HG03139 (cell line): Measurements from ENCODE around the gene RAP1GAP.
"Not testable (repeated sequence)": the region's sequence is repeated elsewhere in the genome, so short reads cannot be mapped to it uniquely, and the experiment has no call there.

Experiments used
- ATAC-seq: cut with Tn5 transposase; IDR thresholded peaks from one replicate; pipeline ENCODE4 v1.9.1; 2021; ENCODE audit not compliant: unreplicated experiment

RAP1GAP gene

DNA sequence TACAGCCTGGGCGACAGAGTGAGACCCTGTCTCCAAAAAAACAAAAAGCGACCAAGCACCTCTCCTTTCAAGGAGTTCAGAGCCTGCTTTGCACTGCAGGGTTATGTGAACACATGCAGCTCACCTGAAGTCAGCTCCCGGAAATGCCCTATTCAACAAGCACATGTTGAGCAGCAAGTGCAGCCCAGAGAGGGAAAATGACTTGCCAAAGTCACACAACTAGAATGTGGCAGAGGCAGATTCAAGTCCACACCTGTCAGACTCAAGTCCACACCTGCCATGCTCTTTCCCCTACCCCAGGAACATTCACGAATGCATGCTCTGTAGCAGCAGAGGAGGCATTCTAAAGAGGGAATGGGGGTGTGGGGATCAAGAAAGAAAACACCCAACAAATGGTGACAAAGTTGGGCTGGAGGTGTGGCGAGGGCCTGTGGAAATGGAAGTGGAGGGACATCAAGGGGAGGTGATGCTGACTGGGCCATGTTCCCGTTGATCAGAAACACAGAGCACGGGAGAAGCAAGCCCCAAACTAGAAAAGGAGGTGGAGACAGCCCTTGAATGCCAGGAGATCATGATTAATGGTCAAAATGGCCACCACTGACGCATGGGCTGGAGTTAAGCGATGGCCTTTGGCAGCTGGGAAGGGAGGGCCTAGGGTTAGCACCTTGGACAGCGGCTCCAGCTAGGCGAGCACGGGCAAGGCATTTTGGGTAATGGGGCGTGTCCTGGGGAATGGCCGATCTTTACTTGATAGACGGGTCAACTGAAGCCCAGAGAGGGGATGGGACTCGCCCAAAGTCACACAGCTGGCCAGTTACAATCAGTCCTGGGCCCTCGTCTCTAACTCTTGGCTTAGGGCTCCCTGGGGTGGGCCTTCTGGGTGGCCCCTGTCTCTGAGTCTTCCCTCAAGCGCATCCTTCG lies 21.5 kb downstream of the RAP1GAP start:
- no peak for ATAC-seq

DNA sequence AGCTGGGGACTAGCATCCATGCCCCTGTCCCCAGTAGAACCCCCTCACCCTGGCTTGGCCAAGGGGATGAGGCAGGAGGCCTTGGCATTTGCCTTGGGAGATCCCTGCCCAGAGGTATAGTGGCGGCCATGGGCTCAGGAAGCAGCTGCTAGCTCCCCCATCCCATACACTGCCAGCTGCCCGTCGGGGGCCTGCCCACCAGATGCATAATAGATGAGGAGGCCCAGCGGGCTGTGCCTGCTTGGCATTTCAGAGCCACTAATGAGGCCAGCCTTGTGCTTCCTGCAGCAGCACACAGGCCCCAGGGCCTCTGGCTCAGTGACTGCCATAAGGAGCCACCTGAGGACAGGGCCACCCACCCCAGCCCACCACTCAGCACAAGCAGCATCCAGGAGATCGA lies 23.6 kb downstream of the RAP1GAP start:
- ATAC-seq, result no peak

DNA sequence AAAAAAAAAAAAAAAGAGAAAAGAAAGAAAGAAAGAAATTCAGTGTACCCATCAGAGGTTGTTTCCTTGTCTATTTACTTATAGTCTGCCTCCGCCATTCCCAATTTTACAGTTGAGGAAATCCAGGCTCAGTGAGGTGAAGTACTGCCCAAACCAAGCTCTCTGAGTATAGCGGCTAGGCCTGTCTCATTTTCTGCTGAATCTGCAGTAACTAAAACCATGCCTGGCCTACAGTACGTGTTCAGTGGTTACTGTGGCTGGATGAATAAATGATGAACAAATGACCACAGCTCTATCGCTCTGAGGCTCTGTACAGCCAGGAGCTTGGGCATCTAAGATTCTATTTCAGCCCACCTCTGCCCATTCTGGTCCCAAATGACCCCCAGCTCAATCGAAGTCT lies 24.3 kb downstream of the RAP1GAP start:
- no peak for ATAC-seq

DNA sequence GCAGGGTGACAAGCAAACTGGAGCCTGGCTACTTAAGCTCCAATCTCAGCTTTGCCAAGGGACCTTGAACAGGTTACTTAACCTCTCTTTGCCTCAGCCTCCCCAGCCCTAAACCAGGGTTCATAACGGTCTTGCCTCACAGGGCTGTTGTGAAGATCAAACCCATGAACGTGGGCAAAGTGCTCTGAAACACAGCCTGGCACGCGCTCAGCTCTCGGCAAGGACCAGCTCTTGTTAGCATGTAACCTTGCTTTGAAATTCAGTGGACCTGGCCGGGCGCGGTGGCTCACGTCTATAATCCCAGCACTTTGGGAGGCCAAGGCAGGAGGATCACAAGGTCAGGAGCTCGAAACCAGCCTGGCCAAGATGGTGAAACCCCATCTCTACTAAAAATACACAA lies 24.8 kb downstream of the RAP1GAP start:
- ATAC-seq, result no peak

DNA sequence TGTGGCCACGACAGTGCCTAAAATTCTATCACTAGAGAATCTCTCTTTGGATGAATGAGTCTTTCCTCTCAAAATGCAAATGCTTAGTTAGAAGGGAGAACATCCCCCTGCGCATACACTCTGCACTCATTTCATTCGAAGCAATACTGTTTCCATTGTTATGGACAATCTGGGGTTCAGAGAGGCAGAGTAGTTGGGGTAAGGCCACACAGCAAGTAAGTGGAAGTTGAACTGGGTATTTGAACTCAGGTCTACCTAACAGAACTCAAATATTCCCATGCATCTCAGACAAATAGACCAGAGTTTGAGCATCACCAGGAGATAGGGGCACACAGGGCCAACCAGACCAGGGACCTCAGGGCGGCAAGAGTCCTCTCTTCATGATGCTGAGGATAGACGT lies 25.5 kb downstream of the RAP1GAP start:
- ATAC-seq, result no peak

DNA sequence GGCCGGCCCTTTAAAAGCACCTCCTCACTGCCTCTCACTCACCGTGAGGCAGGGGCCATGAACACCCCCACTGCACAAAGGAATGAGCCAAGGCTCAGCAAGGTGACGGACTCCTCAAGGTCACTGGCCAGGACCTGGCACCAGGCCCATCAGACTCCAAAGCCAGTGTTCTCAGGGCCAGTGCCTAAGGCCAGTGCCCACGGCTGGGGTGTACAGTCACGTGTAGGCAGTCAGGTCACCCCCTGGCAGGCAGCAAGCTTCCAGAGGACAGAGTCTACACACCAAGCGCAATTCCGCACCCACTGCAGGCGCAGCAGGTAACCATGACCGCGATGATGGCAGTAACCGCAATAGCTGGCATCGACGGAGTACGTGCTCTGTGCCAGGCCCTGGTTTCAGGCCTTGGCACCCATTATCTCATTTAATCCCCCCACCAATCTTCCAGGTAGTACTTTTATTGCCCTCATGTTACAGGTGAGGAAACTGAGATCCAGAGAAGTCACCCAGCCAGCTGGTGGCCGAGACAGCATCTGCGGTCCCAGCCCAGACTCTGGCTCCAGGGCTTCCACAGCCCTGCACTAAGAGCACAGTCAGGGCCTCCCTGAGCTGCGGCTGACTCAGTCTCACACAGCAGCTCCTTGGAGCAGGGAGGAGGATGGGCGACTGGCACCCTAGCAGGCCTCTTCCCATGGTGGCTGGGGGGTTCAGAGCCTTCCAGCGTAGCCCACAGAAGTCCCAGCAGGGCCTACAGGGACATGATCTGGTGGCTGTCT lies 27.0 kb downstream of the RAP1GAP start:
- no peak for ATAC-seq

DNA sequence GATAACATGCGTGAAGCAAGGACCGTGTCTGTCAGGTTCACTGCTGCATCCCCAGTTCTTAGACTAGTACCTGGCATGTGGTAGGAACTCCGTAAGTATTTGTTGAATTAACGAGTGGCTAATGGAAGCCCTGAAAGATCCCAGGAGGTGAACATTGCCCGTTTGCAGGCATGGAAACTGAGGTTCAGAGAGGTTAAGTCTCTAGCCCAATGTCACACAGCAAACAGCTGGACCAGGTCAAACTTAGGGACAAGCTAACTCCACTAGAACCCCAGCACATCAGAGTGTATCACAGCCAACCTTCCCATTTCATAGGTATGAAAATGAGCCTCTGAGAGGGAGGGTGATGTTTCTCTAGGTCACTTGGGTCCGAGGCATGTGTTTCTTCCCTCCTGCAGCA lies 27.6 kb downstream of the RAP1GAP start:
- ATAC-seq, result no peak

DNA sequence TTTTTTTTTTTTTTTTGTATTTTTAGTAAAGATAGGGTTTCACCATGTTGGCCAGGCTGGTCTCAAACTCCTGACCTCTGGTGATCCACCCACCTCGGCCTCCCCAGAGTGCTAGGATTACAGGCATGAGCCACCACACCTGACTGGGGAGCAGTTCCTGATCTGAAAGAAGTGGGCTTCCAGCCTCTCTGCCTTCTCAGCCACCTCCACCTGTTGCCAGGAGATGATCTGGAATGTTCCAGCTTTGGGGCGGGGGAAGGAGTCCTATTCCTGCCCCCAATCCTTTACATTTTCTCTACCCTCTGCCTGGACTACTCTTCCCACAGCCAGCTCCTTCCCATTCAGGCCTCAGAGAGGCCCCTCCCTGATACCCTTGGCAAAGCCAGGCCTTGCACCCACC lies 28.1 kb downstream of the RAP1GAP start:
- no peak for ATAC-seq

DNA sequence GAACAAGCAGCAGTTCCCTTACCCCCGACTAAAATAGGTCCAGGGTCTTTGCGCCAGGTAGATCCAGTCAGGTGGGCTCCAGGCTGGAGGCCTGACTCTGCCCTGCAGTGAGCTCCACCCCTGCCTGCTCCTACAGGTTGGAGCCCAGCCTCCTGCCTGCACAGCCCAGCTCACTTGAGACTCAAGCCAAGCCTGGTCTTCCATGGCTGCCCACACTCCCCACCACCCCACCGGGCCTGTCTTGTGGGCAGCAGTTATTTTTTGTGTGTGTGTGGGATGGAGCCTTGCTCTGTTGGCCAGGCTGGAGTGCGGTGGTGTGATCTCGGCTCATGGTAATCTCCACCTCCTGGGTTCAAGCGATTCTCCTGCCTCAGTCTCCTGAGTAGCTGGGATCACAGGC lies 28.5 kb downstream of the RAP1GAP start:
- no peak for ATAC-seq

DNA sequence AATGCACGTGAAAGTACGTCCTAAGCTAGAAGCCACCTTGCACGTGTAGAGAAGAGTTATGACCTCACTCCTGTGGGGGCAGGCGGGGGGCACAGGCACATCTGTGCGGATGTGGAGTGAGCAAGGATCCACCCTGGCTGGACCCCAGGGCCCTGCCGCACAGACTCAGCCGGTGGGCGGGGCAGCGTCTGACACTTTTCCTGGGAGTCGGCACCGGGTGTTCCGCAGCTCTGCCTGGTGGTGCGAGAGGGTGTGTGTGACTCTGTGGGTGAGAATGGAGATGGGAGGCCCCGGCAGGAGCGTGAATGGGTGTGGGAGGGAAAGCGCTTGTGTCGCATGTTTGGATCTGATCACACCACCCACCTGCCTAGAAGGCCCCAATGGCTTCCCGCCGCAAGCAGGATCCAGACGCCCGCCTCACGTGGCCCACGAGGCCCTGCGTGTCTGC lies 29.5 kb downstream of the RAP1GAP start:
- no peak for ATAC-seq

DNA sequence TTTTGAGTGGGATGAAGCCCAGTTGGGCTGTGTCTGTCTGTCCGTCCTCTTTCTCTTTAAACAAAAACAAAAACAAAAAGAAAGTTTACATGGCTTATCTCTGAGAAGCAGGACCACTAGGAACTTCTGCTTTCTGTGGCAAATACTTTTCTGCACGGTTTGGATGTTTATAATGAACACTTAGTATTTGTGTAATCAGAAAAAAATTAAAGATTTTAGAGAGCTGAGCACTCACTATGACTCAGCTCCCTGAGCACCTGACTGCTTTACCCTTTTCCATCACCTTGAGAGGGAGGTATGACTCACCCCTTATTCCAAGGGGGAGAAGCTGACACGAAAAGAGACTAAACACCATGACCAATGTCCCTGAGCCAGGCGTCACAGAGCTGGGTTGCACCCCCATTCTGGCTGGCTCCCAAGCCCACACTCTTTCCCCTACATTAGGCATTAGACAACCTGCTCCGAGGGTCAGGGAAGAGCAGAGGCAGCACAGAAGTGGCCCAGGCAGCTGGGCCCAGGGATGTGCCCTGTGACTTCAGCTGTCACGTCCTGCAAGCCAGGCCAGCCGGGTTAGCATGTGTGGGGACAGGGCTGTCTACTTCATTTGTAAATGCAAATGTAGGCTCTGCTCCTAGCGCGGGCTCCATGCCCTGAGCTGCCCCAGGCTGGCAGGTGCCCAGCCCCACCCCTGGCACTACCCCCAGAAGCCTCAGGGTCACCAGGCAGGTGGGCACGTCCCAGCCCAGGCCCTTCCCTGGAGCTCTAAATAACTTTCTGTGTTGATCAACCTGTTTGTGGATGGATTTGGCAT lies 30.4 kb downstream of the RAP1GAP start:
- ATAC-seq, result no peak

DNA sequence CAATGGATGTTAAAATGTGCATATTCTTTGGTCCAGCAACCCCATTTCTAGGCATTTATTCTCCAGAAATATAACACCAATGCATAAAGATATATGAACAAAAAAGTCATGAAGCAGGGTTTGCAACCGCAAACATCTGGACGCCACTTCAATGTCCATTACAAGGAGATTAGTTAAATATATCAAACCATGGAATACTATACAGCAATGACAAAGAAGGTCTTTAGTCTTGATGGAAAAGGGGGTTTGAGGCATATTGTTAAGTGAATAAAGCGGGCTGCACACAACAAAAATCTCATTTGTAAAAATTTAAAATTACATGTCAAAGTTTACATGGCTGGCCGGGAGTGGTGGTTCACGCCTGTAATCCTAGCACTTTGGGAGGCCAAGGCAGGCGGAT lies 31.6 kb downstream of the RAP1GAP start:
- no peak for ATAC-seq

DNA sequence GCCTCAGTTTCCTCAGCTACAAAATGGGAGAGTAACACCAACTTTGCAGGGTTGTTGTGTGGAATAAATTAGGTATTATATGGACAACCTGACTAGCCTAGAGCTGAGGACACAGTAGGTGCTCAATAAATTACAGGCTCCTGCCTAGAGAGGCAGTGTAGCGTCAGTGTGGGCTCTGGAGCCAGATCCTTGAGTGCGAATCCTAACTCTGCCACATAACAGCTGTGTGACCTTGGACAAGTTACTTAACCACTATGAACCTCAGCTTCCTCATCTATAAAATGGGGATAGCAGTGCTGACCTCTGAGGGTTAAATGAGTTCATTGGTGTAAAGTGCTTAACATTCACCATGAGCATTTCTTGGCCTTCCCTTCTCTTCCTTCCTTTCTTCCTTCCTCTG lies 33.1 kb downstream of the RAP1GAP start:
- no peak for ATAC-seq

DNA sequence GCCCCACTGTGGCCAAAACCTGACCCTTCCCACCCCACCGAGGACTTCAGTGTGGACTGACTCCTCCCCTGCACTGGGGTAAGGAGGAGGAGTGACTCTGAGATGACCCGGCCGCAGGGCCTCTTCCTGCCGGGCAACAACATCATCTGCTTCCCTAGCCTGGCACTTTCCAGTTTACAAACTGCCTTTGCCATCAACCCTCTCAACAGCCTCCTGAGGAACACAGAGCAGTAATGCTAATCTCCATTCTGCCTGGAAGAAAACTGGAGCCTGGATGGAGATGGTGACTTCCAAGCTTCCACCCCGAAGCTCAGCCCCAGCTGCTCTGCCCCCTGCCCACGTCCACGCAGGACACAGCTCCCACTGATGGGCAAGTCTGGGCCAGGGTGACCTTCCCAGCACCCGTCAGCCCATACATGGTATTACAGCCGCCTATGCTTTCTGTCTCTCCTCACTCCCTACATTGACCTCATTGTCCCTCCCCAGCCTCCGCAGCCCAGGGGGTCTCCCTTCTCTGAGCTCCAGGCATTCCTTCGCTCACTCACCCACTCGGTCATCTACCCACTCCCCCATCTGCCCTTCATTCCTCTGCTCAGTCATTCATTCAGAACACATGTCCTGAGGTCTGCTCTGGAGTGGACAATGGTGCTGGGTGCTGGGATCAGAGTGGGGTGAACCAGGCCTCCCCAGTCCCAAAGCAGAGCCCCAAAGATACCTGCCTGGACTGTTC lies 34.2 kb downstream of the RAP1GAP start:
- no peak for ATAC-seq

DNA sequence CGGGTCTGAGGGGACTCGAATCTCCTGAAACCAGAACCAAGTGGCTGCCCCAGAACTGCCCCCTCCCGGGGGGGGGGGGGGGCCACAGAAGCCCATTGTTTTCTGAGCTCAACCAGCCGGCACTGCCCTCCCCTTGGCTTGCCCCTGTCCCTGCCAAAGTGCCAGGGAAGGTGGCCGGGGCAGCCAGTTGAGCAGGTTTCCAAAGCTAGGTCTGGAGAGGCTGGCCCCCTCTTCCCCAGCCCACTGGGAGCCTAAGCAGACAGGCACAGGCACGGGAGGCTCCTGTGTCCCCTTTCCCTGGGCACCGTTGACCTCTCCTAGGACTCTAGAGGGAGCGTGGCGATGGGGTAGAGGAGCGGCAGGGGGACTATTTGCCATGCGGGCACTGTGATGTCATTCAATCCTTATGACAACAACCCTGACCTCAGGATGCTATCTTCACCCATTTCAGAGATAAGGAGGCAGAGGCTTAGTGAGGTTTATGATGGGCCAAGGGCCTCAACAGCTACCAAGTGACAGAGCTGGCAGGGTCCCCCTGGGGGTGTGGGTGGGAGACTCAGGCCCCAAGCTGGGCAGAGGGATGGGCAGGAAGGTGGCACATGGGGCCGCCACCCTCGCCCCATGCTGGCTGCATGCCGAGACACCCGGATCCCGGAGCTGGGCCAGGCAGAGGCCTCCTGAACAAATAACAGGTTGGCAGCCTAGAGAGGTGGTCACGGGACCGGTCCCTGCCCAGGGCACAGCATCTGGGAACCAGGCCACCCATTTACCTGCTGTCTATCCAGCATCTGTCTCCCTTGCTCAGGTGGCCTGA lies 35.0 kb downstream of the RAP1GAP start:
- no peak for ATAC-seq

DNA sequence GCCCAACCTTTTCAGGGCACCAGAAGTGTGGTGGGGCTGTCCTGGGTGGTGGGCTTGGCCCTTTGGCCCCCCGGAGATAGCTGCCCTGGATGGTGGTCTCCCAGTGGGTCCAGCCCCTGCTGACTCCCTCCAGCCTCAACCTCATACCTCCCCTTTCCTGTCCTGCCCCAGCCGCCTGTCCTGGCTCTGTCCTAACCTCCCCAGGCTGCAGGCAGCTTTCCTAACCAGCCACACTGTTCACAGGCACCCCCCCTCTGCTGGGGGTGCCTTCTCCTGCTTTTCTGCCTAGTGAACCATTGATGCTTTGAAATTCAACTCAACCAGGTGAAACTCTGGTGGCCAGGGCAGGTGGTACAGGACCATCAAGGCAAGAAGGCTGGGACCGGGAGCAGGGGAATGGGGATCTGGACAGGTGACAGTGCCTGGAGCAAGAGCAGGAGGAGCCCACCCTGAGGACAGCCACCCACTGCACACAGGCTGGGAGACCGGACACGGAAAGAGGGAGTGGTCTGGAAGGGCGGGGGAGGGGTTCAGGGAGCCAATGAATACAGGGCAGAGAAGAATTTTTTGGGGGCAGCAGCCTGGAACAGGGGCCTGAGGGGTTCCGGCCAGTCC lies 35.9 kb downstream of the RAP1GAP start:
- no peak for ATAC-seq

DNA sequence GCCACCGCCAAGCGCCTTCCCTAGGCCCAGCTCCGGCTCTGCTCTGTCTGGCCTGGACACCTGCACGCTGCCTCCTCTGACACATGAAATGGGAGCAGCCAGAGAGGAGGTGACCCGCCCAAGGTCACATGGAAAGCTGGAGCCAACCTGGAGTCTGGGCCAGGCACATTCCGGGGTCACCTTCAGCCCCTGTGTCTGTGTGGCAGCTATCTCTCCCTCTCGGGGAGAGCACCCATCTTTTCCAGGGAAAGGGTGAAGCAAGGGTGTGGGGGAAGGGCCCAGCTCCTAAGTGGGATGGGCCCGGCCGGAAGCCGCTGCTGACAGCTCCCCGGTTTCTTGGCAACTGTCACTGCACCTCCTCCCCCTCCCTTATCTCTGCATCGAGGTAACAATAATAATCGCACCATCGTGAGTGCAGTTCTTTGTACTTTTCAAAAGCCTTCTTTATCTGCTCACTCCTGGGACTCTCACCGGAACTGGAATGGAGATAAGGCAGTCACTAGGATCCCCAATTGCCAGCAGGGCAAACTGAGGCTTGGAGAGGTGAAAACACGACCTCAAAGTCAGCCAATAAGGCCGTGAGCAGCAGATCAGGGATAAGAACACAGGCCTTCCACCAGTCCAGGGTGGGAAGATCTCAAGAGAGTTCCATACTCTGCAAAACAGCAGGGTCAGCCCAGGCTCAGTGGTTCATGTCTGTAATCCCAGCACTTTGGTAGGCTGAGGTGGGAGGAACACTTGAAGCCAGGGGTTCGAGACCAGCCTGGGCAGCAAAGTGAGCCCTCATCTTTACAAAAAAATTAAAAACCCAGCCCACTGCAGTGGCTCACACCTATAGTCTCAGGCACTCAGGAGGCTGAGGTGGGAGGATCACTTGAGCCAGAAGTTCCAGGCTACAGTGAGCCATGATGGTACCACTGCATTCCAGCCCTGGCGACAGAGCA lies 36.9 kb downstream of the RAP1GAP start:
- no peak for ATAC-seq

DNA sequence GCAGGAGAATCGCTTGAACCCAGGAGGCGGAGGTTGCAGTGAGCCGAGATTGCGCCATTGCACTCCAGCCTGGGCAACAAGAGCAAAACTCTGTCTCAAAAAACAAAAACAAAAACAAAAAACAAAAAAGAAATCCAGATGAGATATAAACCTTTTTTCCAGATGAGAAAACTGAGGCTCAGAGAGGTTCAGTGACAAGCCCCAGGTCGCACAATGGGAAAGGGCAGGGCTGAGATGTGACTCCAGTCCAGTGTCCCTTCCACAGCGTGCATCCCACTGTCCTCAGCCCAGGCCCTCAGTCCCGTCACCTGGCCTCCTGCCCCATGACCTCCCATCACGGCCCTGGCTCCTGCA lies 37.6 kb downstream of the RAP1GAP start:
- not testable (repeated sequence) for ATAC-seq
